HG03025 (cell line): ENCODE results near the gene ADD2.
"Not testable (repeated sequence)": the region's sequence is repeated elsewhere in the genome, so short reads cannot be mapped to it uniquely, and the experiment has no call there.

ENCODE experiments used
- ATAC-seq: cut with Tn5 transposase; IDR thresholded peaks from one replicate; pipeline ENCODE4 v1.9.1; 2021; ENCODE audit warnings: mild to moderate bottlenecking, moderate library complexity; ENCODE audit not compliant: unreplicated experiment, low FRiP score

The ADD2 gene

GRCh38 chr2:70679259-70679658 is 88.7 kb downstream of the ADD2 start:
- no peak for ATAC-seq

GRCh38 chr2:70678576-70679143 is 89.3 kb downstream of the ADD2 start:
- no peak for ATAC-seq

GRCh38 chr2:70676301-70677035 is 91.5 kb downstream of the ADD2 start:
- ATAC-seq, result no peak

GRCh38 chr2:70675862-70676261 is 92.1 kb downstream of the ADD2 start:
- ATAC-seq, result no peak

- ATAC-seq, result no peak
These were observed 93.2 kb downstream of the ADD2 start for GRCh38 chr2:70674636-70675430.

- ATAC-seq, result no peak
These were observed 94.9 kb downstream of the ADD2 start for GRCh38 chr2:70673041-70673647.

GRCh38 chr2:70671092-70671675 is 96.8 kb downstream of the ADD2 start:
- no peak for ATAC-seq

- ATAC-seq, result no peak
These were observed 97.4 kb downstream of the ADD2 start for GRCh38 chr2:70670626-70671025.

- ATAC-seq, result no peak
These were observed 97.8 kb downstream of the ADD2 start for GRCh38 chr2:70670202-70670601.

GRCh38 chr2:70668911-70669310 is 99.1 kb downstream of the ADD2 start:
- no peak for ATAC-seq

GRCh38 chr2:70668432-70668831 is 99.6 kb downstream of the ADD2 start:
- ATAC-seq, result no peak

- no peak for ATAC-seq
These were observed 103.5 kb downstream of the ADD2 start for GRCh38 chr2:70664525-70664924.

- ATAC-seq, result no peak
These were observed 104.6 kb downstream of the ADD2 start for GRCh38 chr2:70663411-70663810.

GRCh38 chr2:70659551-70659950 is 108.4 kb downstream of the ADD2 start:
- no peak for ATAC-seq

- ATAC-seq, result no peak
These were observed 109.5 kb downstream of the ADD2 start for GRCh38 chr2:70658476-70658875.

- no peak for ATAC-seq
These were observed 110.8 kb downstream of the ADD2 start for GRCh38 chr2:70657246-70657645.

GRCh38 chr2:70656421-70657010 is 111.5 kb downstream of the ADD2 start:
- ATAC-seq, result no peak

- ATAC-seq, result no peak
These were observed 112.2 kb downstream of the ADD2 start for GRCh38 chr2:70655786-70656185.

- not testable (repeated sequence) for ATAC-seq
These were observed 112.8 kb downstream of the ADD2 start for GRCh38 chr2:70655211-70655610.

- ATAC-seq, result no peak
These were observed 116.3 kb downstream of the ADD2 start for GRCh38 chr2:70651727-70652126.
